ENCODE data around the gene SLC22A4. TPM values are rescaled to one million over a fixed set of nuclear protein-coding genes. Genes with fewer than 3 reads are reported as not detected.

The SLC22A4 gene
- total and polyA plus RNA-seq, 2 donors (not counting 1 experiment from before 2014, with no cell fraction given), result 0.18 TPM; not detected in 1

DNA sequence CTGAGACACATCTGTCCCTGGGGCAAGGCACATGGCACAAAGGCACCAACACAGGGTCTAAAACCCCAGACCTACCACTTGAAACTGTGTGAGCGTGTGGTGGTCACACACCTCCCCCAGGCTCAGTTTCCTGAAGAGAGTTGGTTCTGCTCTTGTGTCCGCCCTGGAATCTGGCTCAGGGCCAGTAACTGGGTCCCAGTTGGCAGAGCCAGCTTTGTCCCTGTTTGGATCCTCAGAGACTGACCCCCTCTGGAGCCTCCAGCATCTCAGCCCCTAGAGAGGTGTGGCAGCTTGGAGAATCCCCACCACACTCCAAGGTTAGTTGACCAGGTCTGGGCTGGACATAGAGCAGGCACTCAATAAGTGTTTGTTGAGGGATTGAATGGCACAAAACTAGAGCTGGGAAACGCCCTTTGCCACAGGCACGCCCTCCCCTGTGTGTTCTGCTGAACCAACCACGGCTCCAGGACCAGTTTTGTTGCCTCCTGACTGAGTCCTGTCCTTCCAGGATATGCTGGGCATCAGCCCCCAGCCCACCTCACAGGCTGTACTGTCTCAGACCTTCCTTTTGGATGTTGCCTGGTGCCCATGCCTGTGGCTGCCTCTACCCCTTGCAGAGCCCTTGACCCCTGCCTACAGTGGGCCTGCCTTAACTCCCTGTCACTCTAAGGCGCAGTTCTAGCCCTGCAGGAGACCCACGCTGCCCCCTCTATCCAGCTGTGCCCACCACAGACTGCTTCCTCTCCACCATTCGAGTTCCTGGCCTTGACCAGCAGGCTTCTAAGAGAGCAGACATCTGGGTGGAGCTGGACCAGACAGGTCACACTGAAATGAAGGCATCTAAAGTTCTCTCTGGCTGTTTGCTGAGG, 40.5 kb upstream of the SLC22A4 start:
- no peaks in the 10 kb centered on the region for H3K9me3 Mint-ChIP-seq (ENCODE audit: insufficient read depth)
- 89% methylated on average over 8 of the region's 8 CpGs for WGBS (ENCODE audit: insufficient coverage)
- Histone ChIP-seq H3K79me2 (ENCODE audit: control insufficient read depth, insufficient read depth, low read length) (no peaks in the 10 kb centered on the region), H3K27ac (ENCODE audit: low read length in 2 of 2) (no peak overlapping the region), H3K36me3 (replicated peaks in 1 of 2; ENCODE audit: control extremely low read depth in 1 of 2, control insufficient read depth in 1 of 2, extremely low read depth in 1 of 2, insufficient read depth in 2 of 2, low read length in 1 of 2) (no peaks in the 10 kb centered on the region), H3K9ac (ENCODE audit: low read length) (no peak overlapping the region), H3K4me1 (ENCODE audit: control insufficient read depth in 2 of 2, insufficient read depth in 2 of 2, low read length in 2 of 2) (peaks cover 8 to 9% of the 10 kb centered on the region in 2 donors), H2AFZ (ENCODE audit: insufficient read depth, low read depth, low read length, poor library complexity, severe bottlenecking) (no peak overlapping the region), H3K4me3 (ENCODE audit: control extremely low read depth in 1 of 5, extremely low read depth in 1 of 5, insufficient read depth in 1 of 5, low read depth in 2 of 5, low read length in 4 of 5) (no peak overlapping the region), H3K9me3 (ENCODE audit: control extremely low read depth in 1 of 3, control insufficient read depth in 2 of 3, insufficient read depth in 1 of 3, low read length in 2 of 3) (peaks cover 0 to 7% (median 0%) of the 10 kb centered on the region in 3 donors), H3K27me3 (replicated peaks in 1 of 4; ENCODE audit: control extremely low read depth in 1 of 4, control insufficient read depth in 3 of 4, insufficient read depth in 4 of 4, low read length in 3 of 4) (peaks cover 0 to 31% (median 13%) of the 10 kb centered on the region in 4 experiments), H4K20me1 (ENCODE audit: control insufficient read depth, insufficient read depth, low read length, poor library complexity, severe bottlenecking) (no peaks in the 10 kb centered on the region), H3K4me2 (replicated peaks; ENCODE audit: low read depth, low read length, poor library complexity, severe bottlenecking) (no peak overlapping the region)
- ChIA-PET POLR2A (no interaction called here), CTCF (interaction anchor here (1.1 kb wide), 1 partner anchor 15 kb away, joined by 3 read pairs; no protein-coding TSS in a partner anchor)
- intact Hi-C loops (cut with micrococcal nuclease), result no loop called here
- no peak for TF ChIP-seq EZH2 (IDR thresholded peaks at IDR 0.05; ENCODE audit: borderline replicate concordance, insufficient read depth, low read depth, low read length, poor library complexity, severe bottlenecking)
- TF ChIP-seq, protein P1, sequence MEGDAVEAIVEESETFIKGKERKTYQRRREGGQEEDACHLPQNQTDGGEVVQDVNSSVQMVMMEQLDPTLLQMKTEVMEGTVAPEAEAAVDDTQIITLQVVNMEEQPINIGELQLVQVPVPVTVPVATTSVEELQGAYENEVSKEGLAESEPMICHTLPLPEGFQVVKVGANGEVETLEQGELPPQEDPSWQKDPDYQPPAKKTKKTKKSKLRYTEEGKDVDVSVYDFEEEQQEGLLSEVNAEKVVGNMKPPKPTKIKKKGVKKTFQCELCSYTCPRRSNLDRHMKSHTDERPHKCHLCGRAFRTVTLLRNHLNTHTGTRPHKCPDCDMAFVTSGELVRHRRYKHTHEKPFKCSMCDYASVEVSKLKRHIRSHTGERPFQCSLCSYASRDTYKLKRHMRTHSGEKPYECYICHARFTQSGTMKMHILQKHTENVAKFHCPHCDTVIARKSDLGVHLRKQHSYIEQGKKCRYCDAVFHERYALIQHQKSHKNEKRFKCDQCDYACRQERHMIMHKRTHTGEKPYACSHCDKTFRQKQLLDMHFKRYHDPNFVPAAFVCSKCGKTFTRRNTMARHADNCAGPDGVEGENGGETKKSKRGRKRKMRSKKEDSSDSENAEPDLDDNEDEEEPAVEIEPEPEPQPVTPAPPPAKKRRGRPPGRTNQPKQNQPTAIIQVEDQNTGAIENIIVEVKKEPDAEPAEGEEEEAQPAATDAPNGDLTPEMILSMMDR (IDR thresholded peaks at IDR 0.05), result no peak
- H3K27me3 Mint-ChIP-seq, result peaks cover 17% of the 10 kb centered on the region
- no peak overlapping the region for H3K4me3 Mint-ChIP-seq
- no peak for ATAC-seq (ENCODE audit: low read depth)
- no peak overlapping the region for H3K27ac Mint-ChIP-seq
- peaks cover 2% of the 10 kb centered on the region for H3K4me1 Mint-ChIP-seq
- DNase-seq, result no peak
